Ovary (tissue), 9 donors: ENCODE data around the gene NEDD1. TPM values are rescaled to one million over a fixed set of nuclear protein-coding genes. Genes with fewer than 3 reads are reported as not detected.

Experiments
- DNase-seq, 5 donors: peaks; one replicate each; pipeline ENCODE4 v3.0.0-alpha.2; 2019 to 2020
- H3K27ac ChIP-seq, 2 donors: fragments of 200-600 bp; one replicate each; pipeline versions ENCODE4 v1.5.1 to v1.8.0; 2019 to 2022
- H3K27me3 ChIP-seq: fragments of 200-600 bp; one replicate; pipeline ENCODE4 v1.8.0; 2022
- H3K36me3 ChIP-seq: fragments of 200-600 bp; sonication (generic); one replicate; pipeline ENCODE4 v1.5.1; 2019
- H3K4me1 ChIP-seq: one replicate; pipeline ENCODE4 v1.8.1; 2013; ENCODE audit warnings: mild to moderate bottlenecking, moderate library complexity; ENCODE audit not compliant: insufficient read depth
- H3K4me3 ChIP-seq: fragments of 200-600 bp; sonication (generic); one replicate; pipeline ENCODE4 v1.5.1; 2017
- H3K9me3 ChIP-seq, 2 donors: fragments of 200-600 bp in 1 of 2; sonication (generic) in 1 of 2; one replicate each; pipeline versions ENCODE4 v1.5.1 to v1.8.1; 2013 to 2019; ENCODE audit warnings: mild to moderate bottlenecking in 1 of 2, moderate library complexity in 1 of 2
- EP300 ChIP-seq: sonication (generic); formaldehyde crosslinking; IDR thresholded peaks from one replicate; pipeline ENCODE4 v1.6.1; 2017; ENCODE audit warnings: antibody characterized with exemption
- POLR2A ChIP-seq: fragments of 450-650 bp; IDR thresholded peaks from one replicate; pipeline ENCODE4 v1.6.1; 2017; ENCODE audit warnings: antibody characterized with exemption, mild to moderate bottlenecking, moderate library complexity
- WGBS, 3 donors: extraction: QIAGEN DNeasy Blood & Tissue Kit in 1 of 3; methylation state at CpG; one replicate each; pipeline versions ENCODE4 v1.1.5 to v1.1.7; 2013 to 2017; 5-methylcytosine and 5-hydroxymethylcytosine counted together
- intact Hi-C, 4 donors: fragments of 100-400 bp; cut with DNase I; formaldehyde crosslinking; loops; one replicate each; pipeline versions ENCODE4 v1.11.0 to v1.15.1; 2022 to 2023
- polyA plus RNA-seq, 2 donors: library from polyadenylated mRNA; stranded (reverse); fragments of 200-250 nt in 1 of 2; fragments of 350-450 nt in 1 of 2; fragmentation: Illumina TruSeq in 1 of 2; extraction: RNeasy Lipid Tissue Mini Kit (QIAGEN cat#74804) in 1 of 2; gene quantifications; one replicate each; pipeline ENCODE4 v1.2.3, GENCODE V29; 2013 to 2014
- total RNA-seq, 7 donors: library from RNA; depleted of rRNA in 2 of 7; stranded (reverse); fragments of >200 nt in 2 of 7; fragmentation: NEBNext Ultra II Directional in 3 of 7; extraction: Animal tissue kit (Norgen Biotek cat#: 25700) in 3 of 7; gene quantifications; one replicate each; pipeline versions ENCODE4 v1.1.0 to v1.2.4, GENCODE V29; 2016 to 2023
- TF ChIP-seq, protein P1 (sequence below), 3 donors: fragments of 450-650 bp in 2 of 3; fragments of 200-600 bp in 1 of 3; IDR thresholded peaks; one replicate each; pipeline versions ENCODE4 v1.5.1 to v1.8.0; 2016 to 2022; ENCODE audit warnings: antibody characterized with exemption in 3 of 3, mild to moderate bottlenecking in 1 of 3
- donor health status: DM: no; HTN: no; CAD: no; lungs with moderate emphysema.
- donor health status: DM: no; HTN: no; CAD: no.
- donor health status: Bipolar disorder and iron deficiency.
- donor health status: DM: yes; HTN: yes; CAD: no.
- donor health status: DM: no; HTN: no; CAD: no.
- donor health status: DM: yes; HTN: yes; CAD: no.

The NEDD1 gene
- total and polyA plus RNA-seq, 9 donors: 7.9 to 16.3 (median 14.1) TPM

DNA sequence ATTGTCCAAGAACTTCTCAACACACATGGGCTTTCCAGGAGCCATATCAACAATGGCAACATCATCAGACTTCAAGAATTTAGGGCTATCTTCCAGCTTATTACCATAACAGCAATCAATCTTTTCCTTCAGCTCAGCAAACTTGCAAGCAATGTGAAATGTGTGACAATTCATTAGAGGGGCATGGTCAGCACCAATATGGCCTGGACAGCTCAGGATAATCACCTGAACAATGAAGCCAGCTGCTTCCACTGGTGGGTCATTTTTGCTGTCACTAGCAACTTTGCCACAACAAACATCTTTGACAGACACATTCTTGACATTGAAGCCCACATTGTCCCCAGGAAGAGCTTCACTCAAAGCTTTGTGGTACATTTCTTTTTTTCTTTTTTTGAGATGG is 5.9 kb upstream of the NEDD1 start:
- no peaks in the 10 kb centered on the region for H3K4me1 ChIP-seq
- H3K4me3 ChIP-seq: no peak overlapping the region
- no peaks in the 10 kb centered on the region for H3K9me3 ChIP-seq
- DNase-seq: no peak
- no peak for TF ChIP-seq POLR2A
- TF ChIP-seq EP300: no peak
- TF ChIP-seq, protein P1, sequence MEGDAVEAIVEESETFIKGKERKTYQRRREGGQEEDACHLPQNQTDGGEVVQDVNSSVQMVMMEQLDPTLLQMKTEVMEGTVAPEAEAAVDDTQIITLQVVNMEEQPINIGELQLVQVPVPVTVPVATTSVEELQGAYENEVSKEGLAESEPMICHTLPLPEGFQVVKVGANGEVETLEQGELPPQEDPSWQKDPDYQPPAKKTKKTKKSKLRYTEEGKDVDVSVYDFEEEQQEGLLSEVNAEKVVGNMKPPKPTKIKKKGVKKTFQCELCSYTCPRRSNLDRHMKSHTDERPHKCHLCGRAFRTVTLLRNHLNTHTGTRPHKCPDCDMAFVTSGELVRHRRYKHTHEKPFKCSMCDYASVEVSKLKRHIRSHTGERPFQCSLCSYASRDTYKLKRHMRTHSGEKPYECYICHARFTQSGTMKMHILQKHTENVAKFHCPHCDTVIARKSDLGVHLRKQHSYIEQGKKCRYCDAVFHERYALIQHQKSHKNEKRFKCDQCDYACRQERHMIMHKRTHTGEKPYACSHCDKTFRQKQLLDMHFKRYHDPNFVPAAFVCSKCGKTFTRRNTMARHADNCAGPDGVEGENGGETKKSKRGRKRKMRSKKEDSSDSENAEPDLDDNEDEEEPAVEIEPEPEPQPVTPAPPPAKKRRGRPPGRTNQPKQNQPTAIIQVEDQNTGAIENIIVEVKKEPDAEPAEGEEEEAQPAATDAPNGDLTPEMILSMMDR (IDR thresholded peaks at IDR 0.05): no peak
- H3K36me3 ChIP-seq: no peaks in the 10 kb centered on the region
- no peak overlapping the region for H3K27ac ChIP-seq
- no peaks in the 10 kb centered on the region for H3K27me3 ChIP-seq
- intact Hi-C loops: no loop called here

DNA sequence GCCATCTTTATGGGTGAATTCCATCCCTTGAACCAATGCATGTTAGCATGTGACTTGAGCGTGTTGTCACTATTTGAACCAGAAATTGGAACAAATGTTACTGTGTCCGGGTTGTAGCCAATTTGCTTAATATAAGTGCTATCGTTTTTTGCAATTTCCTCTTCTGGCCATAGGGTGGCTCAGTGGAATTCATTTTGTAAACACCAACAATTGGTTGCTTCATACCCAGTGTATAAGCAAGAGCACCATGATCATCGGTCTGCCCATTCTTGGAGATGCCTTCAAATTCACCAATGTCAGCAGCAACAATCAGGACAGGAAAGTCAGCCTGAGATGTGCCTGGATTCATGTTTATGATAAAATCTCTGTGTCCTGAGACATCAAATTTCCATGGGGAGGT is 5.0 kb upstream of the NEDD1 start:
- H3K4me3 ChIP-seq: no peak overlapping the region
- no peaks in the 10 kb centered on the region for H3K9me3 ChIP-seq
- no peaks in the 10 kb centered on the region for H3K27me3 ChIP-seq
- H3K27ac ChIP-seq: no peak overlapping the region
- no peak for DNase-seq
- H3K36me3 ChIP-seq: no peaks in the 10 kb centered on the region
- no peaks in the 10 kb centered on the region for H3K4me1 ChIP-seq
- intact Hi-C loops: no loop called here
- TF ChIP-seq POLR2A (no peak), EP300 (no peak)
- TF ChIP-seq, protein P1 (IDR thresholded peaks at IDR 0.05): no peak
- 67 to 77% (median 69%) methylated on average over 4 of the region's 4 CpGs for WGBS, 3 donors

DNA sequence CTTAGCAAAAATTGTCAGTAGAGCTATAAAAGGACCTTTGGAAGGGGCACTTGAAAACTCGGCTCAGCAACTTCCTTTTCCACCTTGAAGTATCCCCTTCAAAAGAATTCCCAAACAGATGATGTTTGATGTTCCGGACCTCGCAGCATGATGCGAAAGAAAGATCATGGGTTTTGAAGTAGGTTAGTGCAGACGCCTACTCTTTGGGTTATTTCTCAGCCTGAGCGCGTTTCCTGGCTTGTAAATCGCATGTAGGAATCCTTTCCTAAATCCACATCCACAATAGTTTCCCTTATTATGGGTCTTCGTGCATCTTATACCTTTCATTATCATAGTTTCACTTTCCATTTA is 584 bp upstream of the NEDD1 start:
- H3K36me3 ChIP-seq: no peaks in the 10 kb centered on the region
- no peak for DNase-seq
- WGBS, 3 donors: 2 to 14% (median 2%) methylated on average over 9 of the region's 9 CpGs
- intact Hi-C loops: no loop called here
- peak overlapping the region; percentile 70 to 78 for H3K27ac ChIP-seq
- no peaks in the 10 kb centered on the region for H3K9me3 ChIP-seq
- H3K4me1 ChIP-seq: peaks cover 5% of the 10 kb centered on the region
- no peaks in the 10 kb centered on the region for H3K27me3 ChIP-seq
- no peak for TF ChIP-seq EP300
- TF ChIP-seq, protein P1 (IDR thresholded peaks at IDR 0.05): no peak
- peak overlapping the region; percentile 85 for H3K4me3 ChIP-seq

DNA sequence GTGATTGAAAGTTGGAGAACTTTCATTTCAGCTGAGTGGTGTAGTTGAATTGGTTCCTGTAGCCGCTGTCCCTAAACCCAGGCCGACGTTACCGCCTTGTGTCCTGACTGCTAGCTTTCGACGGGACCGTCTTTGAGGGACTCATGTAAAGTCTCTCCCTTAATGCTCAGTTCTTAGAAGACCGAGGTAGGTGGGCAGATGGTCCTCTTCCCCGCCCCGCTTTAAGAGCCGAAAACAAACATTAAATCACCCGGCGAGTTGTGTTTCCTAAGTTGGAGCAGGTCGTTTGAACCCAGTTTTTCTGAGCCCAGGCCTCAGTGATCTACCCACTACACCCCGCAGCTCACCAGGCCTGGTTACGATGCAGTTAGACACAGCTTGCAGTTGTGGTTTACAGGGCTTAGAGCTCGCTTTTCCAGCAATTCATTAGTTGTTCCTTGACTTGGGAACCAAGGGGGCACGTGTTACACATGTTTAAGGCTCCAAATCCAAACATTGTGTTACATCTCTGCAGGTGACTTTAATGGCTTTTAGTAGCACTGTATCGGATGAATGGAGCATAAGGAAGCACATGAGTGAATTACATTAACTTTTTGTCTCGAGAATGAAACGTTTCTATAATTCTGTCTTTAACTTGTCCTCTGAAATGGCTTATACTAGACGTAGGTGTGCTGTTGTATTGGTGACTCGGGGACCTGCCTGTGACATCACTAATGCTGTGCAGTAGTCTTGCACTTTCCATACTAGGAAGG is 790 bp downstream of the NEDD1 start:
- no peaks in the 10 kb centered on the region for H3K36me3 ChIP-seq
- TF ChIP-seq, protein P1 (IDR thresholded peaks at IDR 0.05): no peak
- TF ChIP-seq EP300 (no peak), POLR2A (no peak)
- H3K4me1 ChIP-seq: peaks cover 5% of the 10 kb centered on the region
- intact Hi-C loops: no loop called here
- 8 to 9% (median 9%) methylated on average over 23 of the region's 23 CpGs for WGBS, 3 donors
- peak overlapping the region; percentile 70 to 78 for H3K27ac ChIP-seq
- peak overlapping the region; percentile 85 for H3K4me3 ChIP-seq
- DNase-seq: peak in 3 of 5 donors; percentile 16 to 36 (median 19)
- no peaks in the 10 kb centered on the region for H3K27me3 ChIP-seq
- H3K9me3 ChIP-seq: no peaks in the 10 kb centered on the region
